Measurements from ENCODE around the gene COL6A3. TPM values are rescaled to one million over a fixed set of nuclear protein-coding genes. Genes with fewer than 3 reads are reported as not detected.

COL6A3 gene
- polyA plus RNA-seq, 1 donor (not counting 4 experiments of a cell fraction or from before 2014, with no cell fraction given), result not detected

DNA sequence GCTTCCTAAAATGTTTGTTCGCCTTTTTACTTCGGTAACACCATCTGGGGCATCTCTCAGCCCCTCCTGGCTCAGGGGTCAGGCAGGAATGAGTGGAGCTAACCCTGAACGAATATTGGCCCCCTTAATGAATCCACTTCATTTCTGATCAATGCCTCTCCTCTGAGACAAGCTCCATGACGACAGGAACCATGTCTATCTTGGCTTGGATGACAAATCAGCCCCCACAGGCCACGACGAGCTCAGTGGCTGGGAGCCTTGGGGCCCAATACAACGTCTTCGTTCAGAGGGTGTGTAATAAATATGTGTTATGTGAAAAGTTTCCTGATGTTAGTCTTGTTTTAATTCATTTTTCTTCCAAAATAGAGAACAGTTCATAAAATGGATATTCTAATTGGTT is 133.0 kb downstream of the COL6A3 start:
- DNase-seq (ENCODE audit: low read depth, low spot score), result no peak
- no peak overlapping the region for H3K27ac ChIP-seq (ENCODE audit: control insufficient read depth, insufficient read depth, low read length)
- FAIRE-seq, result no peak
- dilution Hi-C loops (cut with MboI; ENCODE audit: extremely low pct_ligation_motif_present, low sequenced_read_pairs), result no loop called here
- no peak overlapping the region for H3K4me2 ChIP-seq (ENCODE audit: control insufficient read depth, extremely low read depth, insufficient read depth, low read depth, low read length)
- no peak overlapping the region for H3K9ac ChIP-seq (ENCODE audit: control insufficient read depth, extremely low read depth, insufficient read depth, low read length)
- H4K20me1 ChIP-seq (ENCODE audit: control insufficient read depth, extremely low read depth, insufficient read depth, low read length), result no peaks in the 10 kb centered on the region
- H3K9me3 ChIP-seq (ENCODE audit: control insufficient read depth, low read depth, low read length), result no peaks in the 10 kb centered on the region
- H3K9me1 ChIP-seq (ENCODE audit: control insufficient read depth, extremely low read depth, insufficient read depth, low read length), result no peaks in the 10 kb centered on the region
- no peaks in the 10 kb centered on the region for H3K79me2 ChIP-seq (ENCODE audit: control insufficient read depth, insufficient read depth, low read length)
- H3K4me3 ChIP-seq (ENCODE audit: control insufficient read depth in 2 of 3, extremely low read depth in 1 of 3, insufficient read depth in 2 of 3, low read depth in 1 of 3, low read length in 3 of 3), result no peak overlapping the region
- H3K36me3 ChIP-seq (ENCODE audit: control insufficient read depth in 2 of 2, extremely low read depth in 1 of 2, insufficient read depth in 2 of 2, low read length in 2 of 2), result no peaks in the 10 kb centered on the region
- no peaks in the 10 kb centered on the region for H3K4me1 ChIP-seq (ENCODE audit: control insufficient read depth, extremely low read depth, insufficient read depth, low read length)
- no peak overlapping the region for H2AFZ ChIP-seq (ENCODE audit: control insufficient read depth, low read length)
- peaks cover 8% of the 10 kb centered on the region for H3K27me3 ChIP-seq (ENCODE audit: control insufficient read depth, extremely low read depth, insufficient read depth, low read length)
- TF ChIP-seq EZH2 (IDR thresholded peaks at IDR 0.05; ENCODE audit: low read length), result no peak
- TF ChIP-seq, protein P1, sequence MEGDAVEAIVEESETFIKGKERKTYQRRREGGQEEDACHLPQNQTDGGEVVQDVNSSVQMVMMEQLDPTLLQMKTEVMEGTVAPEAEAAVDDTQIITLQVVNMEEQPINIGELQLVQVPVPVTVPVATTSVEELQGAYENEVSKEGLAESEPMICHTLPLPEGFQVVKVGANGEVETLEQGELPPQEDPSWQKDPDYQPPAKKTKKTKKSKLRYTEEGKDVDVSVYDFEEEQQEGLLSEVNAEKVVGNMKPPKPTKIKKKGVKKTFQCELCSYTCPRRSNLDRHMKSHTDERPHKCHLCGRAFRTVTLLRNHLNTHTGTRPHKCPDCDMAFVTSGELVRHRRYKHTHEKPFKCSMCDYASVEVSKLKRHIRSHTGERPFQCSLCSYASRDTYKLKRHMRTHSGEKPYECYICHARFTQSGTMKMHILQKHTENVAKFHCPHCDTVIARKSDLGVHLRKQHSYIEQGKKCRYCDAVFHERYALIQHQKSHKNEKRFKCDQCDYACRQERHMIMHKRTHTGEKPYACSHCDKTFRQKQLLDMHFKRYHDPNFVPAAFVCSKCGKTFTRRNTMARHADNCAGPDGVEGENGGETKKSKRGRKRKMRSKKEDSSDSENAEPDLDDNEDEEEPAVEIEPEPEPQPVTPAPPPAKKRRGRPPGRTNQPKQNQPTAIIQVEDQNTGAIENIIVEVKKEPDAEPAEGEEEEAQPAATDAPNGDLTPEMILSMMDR (optimal IDR thresholded peaks at IDR 0.05 in 1 of 3, IDR thresholded peaks at IDR 0.05 in 1 of 3, conservative IDR thresholded peaks at IDR 0.05 in 1 of 3; ENCODE audit: extremely low read depth in 1 of 3, insufficient read depth in 2 of 3, low read length in 3 of 3), result no peak

GRCh38 chr2:237280229-237280628 is 133.7 kb downstream of the COL6A3 start:
- no peaks in the 10 kb centered on the region for H3K79me2 ChIP-seq (ENCODE audit: control insufficient read depth, insufficient read depth, low read length)
- no peaks in the 10 kb centered on the region for H3K9me3 ChIP-seq (ENCODE audit: control insufficient read depth, low read depth, low read length)
- dilution Hi-C loops (cut with MboI; ENCODE audit: extremely low pct_ligation_motif_present, low sequenced_read_pairs), result no loop called here
- H3K9me1 ChIP-seq (ENCODE audit: control insufficient read depth, extremely low read depth, insufficient read depth, low read length), result no peaks in the 10 kb centered on the region
- TF ChIP-seq EZH2 (IDR thresholded peaks at IDR 0.05; ENCODE audit: low read length), result no peak
- TF ChIP-seq, protein P1 (optimal IDR thresholded peaks at IDR 0.05 in 1 of 3, IDR thresholded peaks at IDR 0.05 in 1 of 3, conservative IDR thresholded peaks at IDR 0.05 in 1 of 3; ENCODE audit: extremely low read depth in 1 of 3, insufficient read depth in 2 of 3, low read length in 3 of 3), result no peak
- H3K9ac ChIP-seq (ENCODE audit: control insufficient read depth, extremely low read depth, insufficient read depth, low read length), result no peak overlapping the region
- H3K4me3 ChIP-seq (ENCODE audit: control insufficient read depth in 2 of 3, extremely low read depth in 1 of 3, insufficient read depth in 2 of 3, low read depth in 1 of 3, low read length in 3 of 3), result no peak overlapping the region
- H3K4me1 ChIP-seq (ENCODE audit: control insufficient read depth, extremely low read depth, insufficient read depth, low read length), result no peaks in the 10 kb centered on the region
- H4K20me1 ChIP-seq (ENCODE audit: control insufficient read depth, extremely low read depth, insufficient read depth, low read length), result no peaks in the 10 kb centered on the region
- no peak overlapping the region for H2AFZ ChIP-seq (ENCODE audit: control insufficient read depth, low read length)
- no peak overlapping the region for H3K4me2 ChIP-seq (ENCODE audit: control insufficient read depth, extremely low read depth, insufficient read depth, low read depth, low read length)
- H3K27ac ChIP-seq (ENCODE audit: control insufficient read depth, insufficient read depth, low read length), result no peak overlapping the region
- FAIRE-seq (no peak), DNase-seq (ENCODE audit: low read depth, low spot score) (no peak)
- peaks cover 8% of the 10 kb centered on the region for H3K27me3 ChIP-seq (ENCODE audit: control insufficient read depth, extremely low read depth, insufficient read depth, low read length)
- no peaks in the 10 kb centered on the region for H3K36me3 ChIP-seq (ENCODE audit: control insufficient read depth in 2 of 2, extremely low read depth in 1 of 2, insufficient read depth in 2 of 2, low read length in 2 of 2)
